ENCODE measurements around the gene ADAM29.

ADAM29 gene

GRCh38 chr4:174926958-174927357 is 8.8 kb downstream of the ADAM29 start:
- Histone ChIP-seq H3K27ac (ENCODE audit: low read length) (no peak overlapping the region), H3K4me2 (ENCODE audit: low read depth, low read length) (no peak overlapping the region), H3K36me3 (replicated peaks; ENCODE audit: insufficient read depth, low read length) (no peaks in the 10 kb centered on the region), H3K79me2 (ENCODE audit: low read length) (no peaks in the 10 kb centered on the region), H3K27me3 (replicated peaks; ENCODE audit: insufficient read depth, low read length) (no peaks in the 10 kb centered on the region), H3K4me1 (ENCODE audit: low read length) (peaks cover 22% of the 10 kb centered on the region), H3F3A (ENCODE audit: insufficient read depth, low read length) (peaks cover 10% of the 10 kb centered on the region), H2AFZ (ENCODE audit: low read length) (no peak overlapping the region), H3K9ac (ENCODE audit: low read length) (no peak overlapping the region), H3K9me2 (replicated peaks; ENCODE audit: insufficient read depth, low read length) (no peaks in the 10 kb centered on the region), H3K4me3 (ENCODE audit: low read length) (no peak overlapping the region), H3K9me3 (replicated peaks; ENCODE audit: insufficient read depth, low read length) (no peaks in the 10 kb centered on the region), H4K20me1 (ENCODE audit: insufficient read depth, low read length) (no peaks in the 10 kb centered on the region)
- DNase-seq, result no peak
- TF ChIP-seq EZH2 (optimal IDR thresholded peaks at IDR 0.05; ENCODE audit: low read depth, low read length) (no peak), CTCF (IDR thresholded peaks at IDR 0.05; ENCODE audit: low read length) (no peak), EZH2phosphoT487 (IDR thresholded peaks at IDR 0.05; ENCODE audit: low read length) (no peak)

GRCh38 chr4:174928174-174928573 is 10.0 kb downstream of the ADAM29 start:
- Histone ChIP-seq H3K9me3 (replicated peaks; ENCODE audit: insufficient read depth, low read length) (no peaks in the 10 kb centered on the region), H4K20me1 (ENCODE audit: insufficient read depth, low read length) (no peaks in the 10 kb centered on the region), H3K27ac (ENCODE audit: low read length) (peak overlapping the region; percentile 45; the same call in 1 of the 2 replicates), H3F3A (ENCODE audit: insufficient read depth, low read length) (peaks cover 10% of the 10 kb centered on the region), H2AFZ (ENCODE audit: low read length) (no peak overlapping the region), H3K4me2 (ENCODE audit: low read depth, low read length) (no peak overlapping the region), H3K9ac (ENCODE audit: low read length) (no peak overlapping the region), H3K4me1 (ENCODE audit: low read length) (peaks cover 22% of the 10 kb centered on the region), H3K4me3 (ENCODE audit: low read length) (no peak overlapping the region), H3K36me3 (replicated peaks; ENCODE audit: insufficient read depth, low read length) (no peaks in the 10 kb centered on the region), H3K27me3 (replicated peaks; ENCODE audit: insufficient read depth, low read length) (no peaks in the 10 kb centered on the region), H3K79me2 (ENCODE audit: low read length) (no peaks in the 10 kb centered on the region), H3K9me2 (replicated peaks; ENCODE audit: insufficient read depth, low read length) (no peaks in the 10 kb centered on the region)
- DNase-seq, result peak; percentile 48
- no peak for TF ChIP-seq EZH2 (optimal IDR thresholded peaks at IDR 0.05; ENCODE audit: low read depth, low read length)
- no peak for TF ChIP-seq EZH2phosphoT487 (IDR thresholded peaks at IDR 0.05; ENCODE audit: low read length)
- no peak for TF ChIP-seq CTCF (IDR thresholded peaks at IDR 0.05; ENCODE audit: low read length)

GRCh38 chr4:174928575-174929253 is 10.6 kb downstream of the ADAM29 start:
- H3F3A ChIP-seq (ENCODE audit: insufficient read depth, low read length), result peaks cover 10% of the 10 kb centered on the region
- H3K9ac ChIP-seq (ENCODE audit: low read length), result no peak overlapping the region
- H3K27ac ChIP-seq (ENCODE audit: low read length), result peak overlapping the region; percentile 45; the same call in 1 of the 2 replicates
- no peak overlapping the region for H3K4me3 ChIP-seq (ENCODE audit: low read length)
- DNase-seq, result no peak
- H3K9me3 ChIP-seq (replicated peaks; ENCODE audit: insufficient read depth, low read length), result no peaks in the 10 kb centered on the region
- no peaks in the 10 kb centered on the region for H3K36me3 ChIP-seq (replicated peaks; ENCODE audit: insufficient read depth, low read length)
- H3K79me2 ChIP-seq (ENCODE audit: low read length), result no peaks in the 10 kb centered on the region
- no peaks in the 10 kb centered on the region for H3K9me2 ChIP-seq (replicated peaks; ENCODE audit: insufficient read depth, low read length)
- no peak for TF ChIP-seq EZH2phosphoT487 (IDR thresholded peaks at IDR 0.05; ENCODE audit: low read length)
- TF ChIP-seq EZH2 (optimal IDR thresholded peaks at IDR 0.05; ENCODE audit: low read depth, low read length), result no peak
- no peak for TF ChIP-seq CTCF (IDR thresholded peaks at IDR 0.05; ENCODE audit: low read length)
- H3K27me3 ChIP-seq (replicated peaks; ENCODE audit: insufficient read depth, low read length), result no peaks in the 10 kb centered on the region
- no peaks in the 10 kb centered on the region for H4K20me1 ChIP-seq (ENCODE audit: insufficient read depth, low read length)
- H3K4me2 ChIP-seq (ENCODE audit: low read depth, low read length), result no peak overlapping the region
- peaks cover 22% of the 10 kb centered on the region for H3K4me1 ChIP-seq (ENCODE audit: low read length)
- peak overlapping the region; percentile 57; the same call in 1 of the 2 replicates for H2AFZ ChIP-seq (ENCODE audit: low read length)

All from MM.1S (cell line).